Trophoblast cell (in vitro differentiated cells and primary cell): ENCODE results near the gene NDUFA11.
"Not testable (repeated sequence)": the region's sequence is repeated elsewhere in the genome, so short reads cannot be mapped to it uniquely, and the experiment has no call there.

Experiments
- DNase-seq, 2 donors: peaks; one replicate each; pipeline ENCODE4 v3.0.0-alpha.2; 2016
- H2AFZ ChIP-seq: 2 replicates; pipeline ENCODE4 v1.6.1; 2013; ENCODE audit warnings: low read length, moderate library complexity, mild to moderate bottlenecking; ENCODE audit not compliant: insufficient read depth, poor library complexity
- H2AK5ac ChIP-seq: 2 replicates; pipeline ENCODE4 v1.6.1; 2013; ENCODE audit warnings: mild to moderate bottlenecking, low read length
- H2BK120ac ChIP-seq: 2 replicates; pipeline ENCODE4 v1.6.1; 2013; ENCODE audit warnings: low read length, mild to moderate bottlenecking, moderate library complexity; ENCODE audit not compliant: insufficient read depth, poor library complexity
- H2BK12ac ChIP-seq: 2 replicates; pipeline ENCODE4 v1.6.1; 2013; ENCODE audit warnings: mild to moderate bottlenecking, low read length, moderate library complexity
- H2BK5ac ChIP-seq: 2 replicates; pipeline ENCODE4 v1.6.1; 2013; ENCODE audit warnings: low read length, low read depth, moderate library complexity, mild to moderate bottlenecking; ENCODE audit not compliant: poor library complexity
- H3K14ac ChIP-seq: 2 replicates; pipeline ENCODE4 v1.6.1; 2013; ENCODE audit warnings: mild to moderate bottlenecking, low read length
- H3K18ac ChIP-seq: 2 replicates; pipeline ENCODE4 v1.6.1; 2013; ENCODE audit warnings: mild to moderate bottlenecking, low read length
- H3K23ac ChIP-seq: 2 replicates; pipeline ENCODE4 v1.6.1; 2013; ENCODE audit warnings: low read length
- H3K27ac ChIP-seq: 2 replicates; pipeline ENCODE4 v1.5.1; 2013; ENCODE audit warnings: low read depth, mild to moderate bottlenecking, inconsistent platforms, low read length, moderate library complexity
- H3K27me3 ChIP-seq: 2 replicates; pipeline ENCODE4 v1.6.1; 2013; ENCODE audit warnings: inconsistent platforms, mild to moderate bottlenecking, low read length, moderate library complexity; ENCODE audit not compliant: insufficient read depth
- H3K36me3 ChIP-seq, 2 experiments: 1 replicate in 1 of 2; 2 replicates in 1 of 2; pipeline ENCODE4 v1.6.1; 2013; ENCODE audit warnings: low read length in 2 of 2, mild to moderate bottlenecking in 2 of 2, moderate library complexity in 1 of 2; ENCODE audit not compliant: insufficient read depth in 2 of 2, control insufficient read depth in 1 of 2
- H3K4ac ChIP-seq: 2 replicates; pipeline ENCODE4 v1.6.1; 2013; ENCODE audit warnings: low read depth, mild to moderate bottlenecking, low read length, moderate library complexity
- H3K4me1 ChIP-seq, 2 experiments: 1 replicate in 1 of 2; 2 replicates in 1 of 2; pipeline ENCODE4 v1.6.1; 2013; ENCODE audit warnings: low read length in 2 of 2, mild to moderate bottlenecking in 2 of 2, moderate library complexity in 1 of 2; ENCODE audit not compliant: insufficient read depth in 2 of 2, control insufficient read depth in 1 of 2
- H3K4me2 ChIP-seq: 2 replicates; pipeline ENCODE4 v1.6.1; 2013; ENCODE audit warnings: inconsistent platforms, mild to moderate bottlenecking, low read length, moderate library complexity
- H3K4me3 ChIP-seq: 2 replicates; pipeline ENCODE4 v1.5.1; 2013; ENCODE audit warnings: mild to moderate bottlenecking, low read depth, low read length, inconsistent platforms
- H3K79me1 ChIP-seq: one replicate; pipeline ENCODE4 v1.6.1; 2013; ENCODE audit warnings: low read length
- H3K79me2 ChIP-seq: 2 replicates; pipeline ENCODE4 v1.6.1; 2013; ENCODE audit warnings: low read length, mild to moderate bottlenecking; ENCODE audit not compliant: control insufficient read depth, insufficient read depth, poor library complexity
- H3K9ac ChIP-seq: 2 replicates; pipeline ENCODE4 v1.6.1; 2013; ENCODE audit warnings: mild to moderate bottlenecking, low read length
- H3K9me3 ChIP-seq: 2 replicates; pipeline ENCODE4 v1.6.1; 2013; ENCODE audit warnings: low read depth, mild to moderate bottlenecking, control low read depth, inconsistent platforms, low read length; ENCODE audit not compliant: insufficient read depth
- H4K12ac ChIP-seq: 2 replicates; pipeline ENCODE4 v1.6.1; 2013; ENCODE audit warnings: low read depth, mild to moderate bottlenecking, low read length, moderate library complexity
- H4K8ac ChIP-seq: 2 replicates; pipeline ENCODE4 v1.6.1; 2013; ENCODE audit warnings: low read depth, mild to moderate bottlenecking, low read length, moderate library complexity
- H4K91ac ChIP-seq: one replicate; pipeline ENCODE4 v1.6.1; 2013; ENCODE audit warnings: low read depth, mild to moderate bottlenecking, low read length, moderate library complexity
- WGBS: extraction: QIAGEN DNeasy Blood & Tissue Kit; methylation state at CpG from one replicate; pipeline ENCODE4 v1.1.7; 2013; ENCODE audit warnings: missing lambda C conversion rate; ENCODE audit not compliant: insufficient read length, insufficient coverage; ENCODE audit errors: extremely low coverage; 5-methylcytosine and 5-hydroxymethylcytosine counted together

NDUFA11 gene

DNA sequence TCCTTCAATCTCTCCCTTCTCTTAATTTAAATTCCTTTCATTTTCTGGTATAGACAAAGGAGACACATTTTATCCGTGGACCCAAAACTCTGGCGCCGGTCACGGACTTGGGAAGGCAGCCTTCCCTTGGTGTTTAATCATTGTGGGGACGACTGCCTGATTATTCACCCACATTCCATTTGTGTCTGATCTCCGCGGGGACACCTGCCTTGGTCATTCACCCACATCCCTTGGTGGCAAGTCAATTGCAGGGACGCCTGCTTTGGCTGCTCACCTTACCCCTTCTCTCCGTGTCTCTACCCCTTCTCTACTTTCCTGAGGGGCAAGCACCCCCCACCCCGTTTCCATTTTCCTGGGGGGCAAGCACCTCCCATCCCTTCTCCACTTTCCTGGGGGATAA is 55.7 kb downstream of the NDUFA11 start:
- not testable (repeated sequence) for H3K79me1 ChIP-seq, H2AFZ ChIP-seq, H3K23ac ChIP-seq, H3K27me3 ChIP-seq, H3K9ac ChIP-seq, H3K4ac ChIP-seq, H3K36me3 ChIP-seq, H3K4me3 ChIP-seq, H2BK12ac ChIP-seq, H3K27ac ChIP-seq, H4K91ac ChIP-seq, H3K4me1 ChIP-seq, H2BK120ac ChIP-seq, H3K9me3 ChIP-seq, H4K8ac ChIP-seq, H2BK5ac ChIP-seq, H3K18ac ChIP-seq, H3K14ac ChIP-seq, DNase-seq, H4K12ac ChIP-seq, H2AK5ac ChIP-seq, H3K4me2 ChIP-seq, H3K79me2 ChIP-seq
- no CpG with 5 or more reads among the region's 10 CpGs for WGBS
